ENCODE measurements around the gene SLC1A4. TPM values are rescaled to one million over a fixed set of nuclear protein-coding genes. Genes with fewer than 3 reads are reported as not detected.

SLC1A4 gene
- total RNA-seq, 4 donors from 2014 or later: 2.7 to 12.4 (median 3.4) TPM

DNA sequence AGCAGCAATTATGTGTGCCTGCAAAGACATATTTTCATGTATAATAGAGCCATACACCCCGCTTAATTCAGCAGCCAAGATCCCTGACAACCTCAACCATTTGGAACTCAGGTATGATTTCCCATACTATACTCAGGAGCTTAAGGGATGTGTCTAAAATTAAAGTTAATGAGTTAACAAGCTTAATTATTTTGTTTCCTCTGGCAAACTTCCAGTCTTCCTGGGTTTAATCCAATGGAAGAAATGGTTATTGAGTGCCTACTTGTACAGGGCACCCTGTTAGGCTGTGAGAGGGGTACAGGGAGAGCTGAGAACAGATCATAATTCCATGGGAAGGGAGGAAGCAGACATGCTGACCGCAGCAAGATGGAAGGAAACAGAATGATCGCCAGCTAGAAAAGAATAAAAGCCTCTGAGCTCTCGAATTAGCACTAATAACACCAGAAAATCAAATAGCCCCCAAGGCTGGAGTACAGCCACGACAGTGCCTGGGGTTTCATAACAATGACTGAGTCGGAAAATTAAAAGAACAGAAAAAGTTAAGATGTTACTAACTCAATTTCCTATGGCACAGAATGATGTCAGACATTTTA, 46.2 kb downstream of the SLC1A4 start:
- no peaks in the 10 kb centered on the region for H3K27me3 ChIP-seq
- no peak for DNase-seq
- H3K4me1 ChIP-seq: peaks cover 0 to 24% (median 8%) of the 10 kb centered on the region in 4 donors
- no peaks in the 10 kb centered on the region for H3K36me3 ChIP-seq
- TF ChIP-seq, protein P1, sequence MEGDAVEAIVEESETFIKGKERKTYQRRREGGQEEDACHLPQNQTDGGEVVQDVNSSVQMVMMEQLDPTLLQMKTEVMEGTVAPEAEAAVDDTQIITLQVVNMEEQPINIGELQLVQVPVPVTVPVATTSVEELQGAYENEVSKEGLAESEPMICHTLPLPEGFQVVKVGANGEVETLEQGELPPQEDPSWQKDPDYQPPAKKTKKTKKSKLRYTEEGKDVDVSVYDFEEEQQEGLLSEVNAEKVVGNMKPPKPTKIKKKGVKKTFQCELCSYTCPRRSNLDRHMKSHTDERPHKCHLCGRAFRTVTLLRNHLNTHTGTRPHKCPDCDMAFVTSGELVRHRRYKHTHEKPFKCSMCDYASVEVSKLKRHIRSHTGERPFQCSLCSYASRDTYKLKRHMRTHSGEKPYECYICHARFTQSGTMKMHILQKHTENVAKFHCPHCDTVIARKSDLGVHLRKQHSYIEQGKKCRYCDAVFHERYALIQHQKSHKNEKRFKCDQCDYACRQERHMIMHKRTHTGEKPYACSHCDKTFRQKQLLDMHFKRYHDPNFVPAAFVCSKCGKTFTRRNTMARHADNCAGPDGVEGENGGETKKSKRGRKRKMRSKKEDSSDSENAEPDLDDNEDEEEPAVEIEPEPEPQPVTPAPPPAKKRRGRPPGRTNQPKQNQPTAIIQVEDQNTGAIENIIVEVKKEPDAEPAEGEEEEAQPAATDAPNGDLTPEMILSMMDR (IDR thresholded peaks at IDR 0.05): no peak
- no peak for TF ChIP-seq POLR2A (IDR thresholded peaks at IDR 0.05)
- H3K27ac ChIP-seq: no peak overlapping the region
- H3K4me3 ChIP-seq: no peak overlapping the region
- no peaks in the 10 kb centered on the region for H3K9me3 ChIP-seq

DNA sequence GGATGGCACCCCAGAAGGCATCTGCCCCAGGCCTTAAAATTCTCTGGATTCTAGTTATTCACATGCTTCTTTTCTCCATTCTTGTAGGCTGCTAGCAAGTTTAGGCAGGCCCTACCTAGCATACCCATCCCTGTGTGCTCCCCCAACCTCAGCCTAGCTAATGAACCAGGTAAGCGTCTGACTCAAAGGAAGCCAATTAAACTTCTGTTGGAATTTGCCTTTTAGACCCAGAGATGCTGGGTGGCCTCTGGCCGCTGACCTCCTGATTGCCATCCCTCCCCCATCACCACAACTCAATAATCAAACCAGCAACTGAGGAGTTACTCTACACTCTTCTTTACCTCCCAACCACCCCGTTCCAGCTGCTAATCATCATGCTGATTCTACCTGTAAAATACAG, 48.0 kb downstream of the SLC1A4 start:
- Histone ChIP-seq H3K4me1 (peaks cover 0 to 9% (median 3%) of the 10 kb centered on the region in 4 donors), H3K4me3 (no peak overlapping the region), H3K36me3 (no peaks in the 10 kb centered on the region), H3K9me3 (no peaks in the 10 kb centered on the region), H3K27me3 (no peaks in the 10 kb centered on the region), H3K27ac (no peak overlapping the region)
- no peak for TF ChIP-seq POLR2A (IDR thresholded peaks at IDR 0.05)
- TF ChIP-seq, protein P1 (IDR thresholded peaks at IDR 0.05): no peak
- DNase-seq: no peak

DNA sequence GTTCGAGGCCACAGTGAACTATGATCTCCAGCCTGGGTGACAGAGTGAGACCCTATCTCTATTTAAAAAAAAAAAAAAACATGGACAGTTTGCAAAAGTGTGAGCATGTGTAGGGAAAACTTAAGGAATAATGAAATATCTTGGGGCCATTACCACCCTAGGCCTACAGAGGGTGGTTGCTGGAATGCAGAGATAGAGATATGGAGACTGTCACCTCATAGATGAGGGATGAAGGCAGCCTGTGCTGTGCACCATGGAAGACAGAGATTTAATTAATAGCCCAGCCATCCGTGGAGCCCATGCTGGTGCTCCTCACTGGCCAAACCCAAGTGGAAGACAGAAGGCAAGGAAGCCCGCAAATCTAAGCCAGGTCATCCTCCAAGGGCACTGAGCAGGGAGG, 50.4 kb downstream of the SLC1A4 start:
- peaks cover 0 to 3% (median 0%) of the 10 kb centered on the region in 4 donors for H3K4me1 ChIP-seq

DNA sequence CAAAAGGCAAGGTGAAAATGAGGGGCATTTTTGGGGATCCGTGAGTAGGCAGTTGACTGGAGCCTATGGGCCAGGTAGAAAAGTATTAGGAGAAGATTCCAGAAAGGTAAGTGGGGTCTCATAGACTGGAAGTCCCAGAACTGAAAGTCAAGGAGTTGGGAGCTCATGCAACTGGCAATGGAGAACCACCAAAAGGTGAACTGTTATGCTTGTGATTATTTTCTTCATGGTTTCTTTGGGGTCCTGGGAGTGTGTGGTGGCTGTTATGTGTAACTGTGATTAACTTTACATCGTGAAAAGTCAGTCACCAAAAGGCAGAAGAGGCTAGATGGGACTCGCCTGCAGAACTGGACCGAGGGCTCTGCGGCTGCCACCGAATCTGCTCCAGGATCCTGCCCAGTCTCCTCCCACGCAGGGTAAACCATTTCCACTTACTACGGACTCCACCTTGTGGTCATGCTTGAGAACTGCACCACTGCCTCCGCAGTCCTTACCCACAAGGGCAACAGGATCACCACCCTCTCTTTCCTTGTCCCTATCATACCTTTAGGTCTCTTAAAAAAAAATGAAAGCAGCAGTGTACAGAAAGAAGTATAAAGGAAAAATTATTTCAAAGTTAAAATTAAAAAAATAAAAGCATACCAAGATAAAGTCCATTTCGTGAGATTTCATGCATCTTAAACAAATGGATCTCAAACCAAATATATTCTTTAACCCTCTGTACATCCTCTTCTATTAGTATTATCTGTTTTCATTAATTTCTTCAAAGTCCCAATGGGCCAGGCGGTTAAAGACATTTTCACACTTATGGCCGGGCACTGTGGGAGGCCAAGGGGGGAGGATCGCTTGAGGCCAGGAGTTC, 51.4 kb downstream of the SLC1A4 start:
- no peak for TF ChIP-seq POLR2A (IDR thresholded peaks at IDR 0.05)
- TF ChIP-seq, protein P1 (IDR thresholded peaks at IDR 0.05): peak; percentile 85 to 97 (median 92)
- H3K36me3 ChIP-seq: peaks cover 0 to 1% (median 0%) of the 10 kb centered on the region in 3 donors
- DNase-seq: peak; percentile 79 to 95 (median 87)
- peaks cover 0 to 8% (median 0%) of the 10 kb centered on the region in 4 donors for H3K9me3 ChIP-seq
- H3K27me3 ChIP-seq: no peaks in the 10 kb centered on the region
- H3K4me1 ChIP-seq: peaks cover 0 to 3% (median 0%) of the 10 kb centered on the region in 4 donors
- peak overlapping the region in 1 of 4 donors; percentile 20 for H3K4me3 ChIP-seq
- no peak overlapping the region for H3K27ac ChIP-seq

More for the DNA sequence above, 50.4 kb downstream of the SLC1A4 start:
- no peak overlapping the region for H3K27ac ChIP-seq
- H3K36me3 ChIP-seq: no peaks in the 10 kb centered on the region
- TF ChIP-seq, protein P1 (IDR thresholded peaks at IDR 0.05): no peak
- no peak for TF ChIP-seq POLR2A (IDR thresholded peaks at IDR 0.05)
- H3K27me3 ChIP-seq: no peaks in the 10 kb centered on the region
- peaks cover 0 to 8% (median 0%) of the 10 kb centered on the region in 4 donors for H3K9me3 ChIP-seq
- no peak for DNase-seq
- H3K4me3 ChIP-seq: no peak overlapping the region

DNA sequence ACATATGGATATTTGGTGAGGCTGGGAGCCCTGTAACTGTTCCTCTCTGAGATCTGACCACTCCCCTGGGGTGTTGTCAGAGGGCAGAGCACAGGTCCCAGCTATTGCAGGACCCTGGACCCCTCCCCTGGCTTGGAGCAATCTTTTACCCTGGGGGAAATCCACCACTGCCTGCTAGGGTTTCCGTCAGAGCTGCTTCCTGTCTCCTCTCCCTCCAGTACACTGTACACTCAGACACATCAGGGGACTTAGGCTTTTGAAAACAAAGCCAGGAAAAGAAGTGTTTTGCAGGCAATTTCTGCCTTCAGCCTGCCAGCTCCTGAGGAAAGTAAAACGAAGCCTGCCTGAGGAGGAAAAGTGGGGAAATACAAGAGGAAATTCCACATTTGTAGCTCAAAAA, 53.8 kb downstream of the SLC1A4 start:
- H3K4me3 ChIP-seq: no peak overlapping the region
- peaks cover 0 to 8% (median 1%) of the 10 kb centered on the region in 4 donors for H3K9me3 ChIP-seq
- no peak for DNase-seq
- H3K27ac ChIP-seq: no peak overlapping the region
- H3K4me1 ChIP-seq: peaks cover 0 to 3% (median 0%) of the 10 kb centered on the region in 4 donors
- TF ChIP-seq, protein P1 (IDR thresholded peaks at IDR 0.05): no peak
- H3K36me3 ChIP-seq: peaks cover 0 to 7% (median 0%) of the 10 kb centered on the region in 3 donors
- H3K27me3 ChIP-seq: no peaks in the 10 kb centered on the region
